HUES48 (cell line): ENCODE results near the gene PRXL2B.

Source experiments
- H3K27ac ChIP-seq: one replicate; pipeline ENCODE4 v1.7.0; 2013; ENCODE audit warnings: low read depth, low read length, inconsistent platforms
- H3K27me3 ChIP-seq: 2 replicates; pipeline ENCODE4 v1.6.1; 2013; ENCODE audit warnings: mild to moderate bottlenecking, low read length; ENCODE audit not compliant: control insufficient read depth, insufficient read depth
- H3K36me3 ChIP-seq: 2 replicates; pipeline ENCODE4 v1.6.1; 2013; ENCODE audit warnings: low read length; ENCODE audit not compliant: control insufficient read depth, insufficient read depth
- H3K4me1 ChIP-seq: 2 replicates; pipeline ENCODE4 v1.6.1; 2013; ENCODE audit warnings: mild to moderate bottlenecking, low read length; ENCODE audit not compliant: control insufficient read depth, insufficient read depth
- H3K4me3 ChIP-seq: 2 replicates; pipeline ENCODE4 v1.5.1; 2013; ENCODE audit warnings: mild to moderate bottlenecking, low read depth, low read length
- H3K9ac ChIP-seq: 2 replicates; pipeline ENCODE4 v1.6.1; 2013; ENCODE audit warnings: mild to moderate bottlenecking, low read depth, low read length, moderate library complexity
- H3K9me3 ChIP-seq: 2 replicates; pipeline ENCODE4 v1.6.1; 2013; ENCODE audit warnings: low read length; ENCODE audit not compliant: control insufficient read depth, insufficient read depth

PRXL2B gene

GRCh38 chr1:2595812-2596529, 9.4 kb downstream of the PRXL2B start:
- no peaks in the 10 kb centered on the region for H3K4me1 ChIP-seq
- no peak overlapping the region for H3K4me3 ChIP-seq
- no peaks in the 10 kb centered on the region; the same call in 1 of the 2 replicates for H3K9me3 ChIP-seq
- H3K27ac ChIP-seq: no peak overlapping the region
- no peaks in the 10 kb centered on the region for H3K36me3 ChIP-seq
- H3K27me3 ChIP-seq: no peaks in the 10 kb centered on the region
- no peak overlapping the region for H3K9ac ChIP-seq

- Histone ChIP-seq H3K9me3 (no peaks in the 10 kb centered on the region; the same call in 1 of the 2 replicates), H3K4me3 (no peak overlapping the region), H3K27me3 (no peaks in the 10 kb centered on the region), H3K4me1 (no peaks in the 10 kb centered on the region), H3K36me3 (no peaks in the 10 kb centered on the region), H3K9ac (no peak overlapping the region), H3K27ac (no peak overlapping the region)
These were observed 10.2 kb downstream of the PRXL2B start for GRCh38 chr1:2596530-2597333.

- Histone ChIP-seq H3K27ac (no peak overlapping the region), H3K4me3 (no peak overlapping the region), H3K27me3 (no peaks in the 10 kb centered on the region), H3K9me3 (no peaks in the 10 kb centered on the region), H3K9ac (no peak overlapping the region), H3K36me3 (no peaks in the 10 kb centered on the region), H3K4me1 (no peaks in the 10 kb centered on the region)
These were observed 11.1 kb downstream of the PRXL2B start for GRCh38 chr1:2597441-2598328.

- no peak overlapping the region for H3K9ac ChIP-seq
- no peaks in the 10 kb centered on the region for H3K9me3 ChIP-seq
- H3K27me3 ChIP-seq: no peaks in the 10 kb centered on the region
- no peak overlapping the region for H3K4me3 ChIP-seq
- H3K36me3 ChIP-seq: no peaks in the 10 kb centered on the region
- H3K27ac ChIP-seq: no peak overlapping the region
- H3K4me1 ChIP-seq: no peaks in the 10 kb centered on the region
These were observed 11.9 kb downstream of the PRXL2B start for GRCh38 chr1:2598329-2598931.

- Histone ChIP-seq H3K27ac (no peak overlapping the region), H3K9me3 (no peaks in the 10 kb centered on the region)
These were observed 15.2 kb downstream of the PRXL2B start for GRCh38 chr1:2601721-2602303.

GRCh38 chr1:2602311-2602835, 15.8 kb downstream of the PRXL2B start:
- Histone ChIP-seq H3K9ac (no peak overlapping the region), H3K9me3 (no peaks in the 10 kb centered on the region), H3K4me3 (no peak overlapping the region), H3K4me1 (no peaks in the 10 kb centered on the region), H3K36me3 (no peaks in the 10 kb centered on the region), H3K27me3 (no peaks in the 10 kb centered on the region), H3K27ac (no peak overlapping the region)

More at GRCh38 chr1:2601721-2602303, 15.2 kb downstream of the PRXL2B start:
- Histone ChIP-seq H3K4me3 (no peak overlapping the region), H3K27me3 (no peaks in the 10 kb centered on the region), H3K36me3 (no peaks in the 10 kb centered on the region), H3K9ac (no peak overlapping the region), H3K4me1 (no peaks in the 10 kb centered on the region)

GRCh38 chr1:2602866-2603520, 16.4 kb downstream of the PRXL2B start:
- Histone ChIP-seq H3K4me1 (no peaks in the 10 kb centered on the region), H3K27ac (no peak overlapping the region), H3K4me3 (no peak overlapping the region), H3K9ac (no peak overlapping the region), H3K9me3 (no peaks in the 10 kb centered on the region), H3K36me3 (no peaks in the 10 kb centered on the region), H3K27me3 (no peaks in the 10 kb centered on the region)

- Histone ChIP-seq H3K9ac (no peak overlapping the region), H3K36me3 (no peaks in the 10 kb centered on the region), H3K4me1 (no peaks in the 10 kb centered on the region), H3K27me3 (no peaks in the 10 kb centered on the region), H3K9me3 (no peaks in the 10 kb centered on the region), H3K27ac (no peak overlapping the region), H3K4me3 (no peak overlapping the region)
These were observed 17.1 kb downstream of the PRXL2B start for GRCh38 chr1:2603521-2604155.

- no peaks in the 10 kb centered on the region for H3K4me1 ChIP-seq
- no peak overlapping the region for H3K27ac ChIP-seq
- no peaks in the 10 kb centered on the region for H3K36me3 ChIP-seq
- H3K27me3 ChIP-seq: no peaks in the 10 kb centered on the region
- H3K9ac ChIP-seq: no peak overlapping the region
- no peaks in the 10 kb centered on the region for H3K9me3 ChIP-seq
- no peak overlapping the region for H3K4me3 ChIP-seq
These were observed 17.7 kb downstream of the PRXL2B start for GRCh38 chr1:2604156-2604843.
